Measurements from ENCODE around the gene ATP2C1.
"Not testable (repeated sequence)": the region's sequence is repeated elsewhere in the genome, so short reads cannot be mapped to it uniquely, and the experiment has no call there.

Gene ATP2C1

GRCh38 chr3:130893376-130894129 is at the start of gene ATP2C1:
TSS of gene ATP2C1 (plus strand) at chr3:130894084. CDS start at chr3:130894770, 686 bp downstream.
- DNase-seq = peak; percentile 91 to 92

GRCh38 chr3:130844462-130844861 is 49.4 kb upstream of the ATP2C1 start:
- no peak for DNase-seq

GRCh38 chr3:130846181-130846580 is 47.7 kb upstream of the ATP2C1 start:
- no peak for DNase-seq

GRCh38 chr3:130849091-130849552 is 44.8 kb upstream of the ATP2C1 start:
- no peak for DNase-seq

- peak; percentile 49 to 53 for DNase-seq
These were observed 43.7 kb upstream of the ATP2C1 start for GRCh38 chr3:130850044-130850797.

- DNase-seq = no peak
These were observed 43.0 kb upstream of the ATP2C1 start for GRCh38 chr3:130850843-130851242.

GRCh38 chr3:130851277-130851676 is 42.6 kb upstream of the ATP2C1 start:
- DNase-seq = no peak

- no peak for DNase-seq
These were observed 40.3 kb upstream of the ATP2C1 start for GRCh38 chr3:130853581-130853980.

- no peak for DNase-seq
These were observed 39.5 kb upstream of the ATP2C1 start for GRCh38 chr3:130854208-130854864.

GRCh38 chr3:130857336-130858026 is 36.4 kb upstream of the ATP2C1 start:
- DNase-seq = no peak

- DNase-seq = not testable (repeated sequence)
These were observed 31.8 kb upstream of the ATP2C1 start for GRCh38 chr3:130862130-130862529.

- no peak for DNase-seq
These were observed 28.4 kb upstream of the ATP2C1 start for GRCh38 chr3:130865489-130865888.

- no peak for DNase-seq
These were observed 27.6 kb upstream of the ATP2C1 start for GRCh38 chr3:130866327-130866726.

GRCh38 chr3:130870423-130870822 is 23.5 kb upstream of the ATP2C1 start:
- no peak for DNase-seq

- DNase-seq = no peak
These were observed 17.3 kb upstream of the ATP2C1 start for GRCh38 chr3:130876594-130876993.

- DNase-seq = no peak
These were observed 15.4 kb upstream of the ATP2C1 start for GRCh38 chr3:130878464-130878863.

GRCh38 chr3:130889416-130889946 is 4.4 kb upstream of the ATP2C1 start:
- no peak for DNase-seq

- peak; percentile 48 to 67 for DNase-seq
These were observed 1.0 kb upstream of the ATP2C1 start for GRCh38 chr3:130892759-130893375.

GRCh38 chr3:130894130-130894985 is 474 bp downstream of the ATP2C1 start:
- DNase-seq = peak; percentile 37 to 43

- no peak for DNase-seq
These were observed 1.0 kb downstream of the ATP2C1 start for GRCh38 chr3:130894986-130895280.
